Testis (tissue), 3 donors: ENCODE measurements around the gene TBCC. TPM values are rescaled to one million over a fixed set of nuclear protein-coding genes. Genes with fewer than 3 reads are reported as not detected.
"Not testable (repeated sequence)": the region's sequence is repeated elsewhere in the genome, so short reads cannot be mapped to it uniquely, and the experiment has no call there.

ENCODE experiments used
- DNase-seq: peaks from one replicate; pipeline ENCODE4 v3.0.0-alpha.2; 2019
- H3K27ac ChIP-seq, 2 donors: fragments of 200-600 bp; sonication (generic); one replicate each; pipeline ENCODE4 v1.5.1; 2019
- H3K27me3 ChIP-seq: fragments of 200-600 bp; sonication (generic); one replicate; pipeline ENCODE4 v1.5.1; 2019
- H3K36me3 ChIP-seq: fragments of 200-600 bp; sonication (generic); one replicate; pipeline ENCODE4 v1.5.1; 2017; ENCODE audit warnings: low read depth; ENCODE audit errors: missing control alignments
- H3K4me1 ChIP-seq: fragments of 200-600 bp; sonication (generic); one replicate; pipeline ENCODE4 v1.5.1; 2019
- H3K4me3 ChIP-seq, 2 donors: fragments of 200-600 bp; sonication (generic); one replicate each; pipeline ENCODE4 v1.5.1; 2017 to 2019
- H3K9me3 ChIP-seq: fragments of 200-600 bp; sonication (generic); one replicate; pipeline ENCODE4 v1.5.1; 2017
- CTCF ChIP-seq, 3 experiments: fragments of 450-650 bp in 2 of 3; fragments of 200-600 bp in 1 of 3; sonication (generic) in 1 of 3; IDR thresholded peaks; one replicate each; pipeline ENCODE4 v1.5.1; 2016 to 2019; ENCODE audit warnings: antibody characterized with exemption in 3 of 3, mild to moderate bottlenecking in 2 of 3, moderate library complexity in 1 of 3
- POLR2A ChIP-seq: fragments of 450-650 bp; IDR thresholded peaks from one replicate; pipeline ENCODE4 v1.6.1; 2017; ENCODE audit warnings: antibody characterized with exemption, mild to moderate bottlenecking, moderate library complexity
- WGBS, 2 donors: methylation state at CpG; one replicate each; pipeline ENCODE4 v1.1.5; 2018; 5-methylcytosine and 5-hydroxymethylcytosine counted together
- intact Hi-C: fragments of 100-400 bp; cut with DNase I; formaldehyde crosslinking; loops from one replicate; pipeline ENCODE4 v1.15.1; 2023; ENCODE audit warnings: low total_unique reads
- polyA plus RNA-seq: library from polyadenylated mRNA; stranded (reverse); fragments of 350-450 nt; fragmentation: Illumina TruSeq; extraction: RNeasy Lipid Tissue Mini Kit (QIAGEN cat#74804); gene quantifications from one replicate; pipeline ENCODE4 v1.2.3, GENCODE V29; 2014; ENCODE audit warnings: low read depth, low replicate concordance; ENCODE audit not compliant: insufficient read depth
- total RNA-seq, 2 donors: library from RNA; depleted of rRNA; stranded (reverse); fragments of >200 nt; gene quantifications; one replicate each; pipeline ENCODE4 v1.2.3, GENCODE V29; 2016

TBCC gene
- total and polyA plus RNA-seq, 3 donors from 2014 or later: 35.0 to 52.1 (median 40.2) TPM

GRCh38 chr6:42742116-42742894 lies 3.6 kb downstream of the TBCC start:
- no peak for DNase-seq
- WGBS, 2 donors: 72 to 82% methylated on average over 5 of the region's 5 CpGs
- Histone ChIP-seq H3K9me3 (no peaks in the 10 kb centered on the region), H3K4me3 (no peak overlapping the region), H3K27ac (no peak overlapping the region), H3K27me3 (no peaks in the 10 kb centered on the region), H3K4me1 (peaks cover 7% of the 10 kb centered on the region), H3K36me3 (no peaks in the 10 kb centered on the region)
- TF ChIP-seq CTCF (IDR thresholded peaks at IDR 0.05): no peak
- TF ChIP-seq POLR2A: no peak
- intact Hi-C loops: no loop called here

- 60 to 61% methylated on average over 3 of the region's 3 CpGs for WGBS, 2 donors
- no peak for TF ChIP-seq CTCF (IDR thresholded peaks at IDR 0.05)
- TF ChIP-seq POLR2A: no peak
- no peaks in the 10 kb centered on the region for H3K9me3 ChIP-seq
- H3K4me1 ChIP-seq: peaks cover 7% of the 10 kb centered on the region
- no peaks in the 10 kb centered on the region for H3K27me3 ChIP-seq
- H3K4me3 ChIP-seq: no peak overlapping the region
- H3K36me3 ChIP-seq: no peaks in the 10 kb centered on the region
- intact Hi-C loops: no loop called here
- DNase-seq: no peak
- H3K27ac ChIP-seq: no peak overlapping the region
Observed at GRCh38 chr6:42740725-42741124, 5.2 kb downstream of the TBCC start.

- DNase-seq: no peak
- H3K27ac ChIP-seq: no peak overlapping the region
- WGBS, 2 donors: 93 to 97% methylated on average over 3 of the region's 3 CpGs
- no peaks in the 10 kb centered on the region for H3K27me3 ChIP-seq
- H3K36me3 ChIP-seq: no peaks in the 10 kb centered on the region
- TF ChIP-seq CTCF (IDR thresholded peaks at IDR 0.05) (no peak), POLR2A (no peak)
- H3K4me1 ChIP-seq: no peaks in the 10 kb centered on the region
- no peak overlapping the region for H3K4me3 ChIP-seq
- H3K9me3 ChIP-seq: no peaks in the 10 kb centered on the region
- intact Hi-C loops: no loop called here
Observed at GRCh38 chr6:42735976-42736375, 9.9 kb downstream of the TBCC start.

GRCh38 chr6:42733867-42734481 lies 11.9 kb downstream of the TBCC start:
- H3K9me3 ChIP-seq, H3K27ac ChIP-seq, H3K36me3 ChIP-seq, H3K27me3 ChIP-seq, intact Hi-C loops, H3K4me1 ChIP-seq, H3K4me3 ChIP-seq: not testable (repeated sequence)
- DNase-seq: peak; percentile 53
- WGBS, 2 donors: 55 to 66% methylated on average over 13 of the region's 13 CpGs

GRCh38 chr6:42729731-42730130 lies 16.2 kb downstream of the TBCC start:
- Histone ChIP-seq H3K36me3 (no peaks in the 10 kb centered on the region), H3K27me3 (no peaks in the 10 kb centered on the region), H3K27ac (no peak overlapping the region), H3K9me3 (no peaks in the 10 kb centered on the region), H3K4me3 (no peak overlapping the region), H3K4me1 (peaks cover 8% of the 10 kb centered on the region)
- 58 to 65% methylated on average over 3 of the region's 3 CpGs for WGBS, 2 donors
- intact Hi-C loops: loop anchor here (10.0 kb wide), 2 partner anchors 65 to 145 kb away; partner anchors contain the start of gene RPL7L1
- no peak for DNase-seq
- TF ChIP-seq POLR2A (no peak), CTCF (IDR thresholded peaks at IDR 0.05) (no peak)
